SK-N-SH (cell line): ENCODE data around the gene MRPS27. TPM values are rescaled to one million over a fixed set of nuclear protein-coding genes. Genes with fewer than 3 reads are reported as not detected.

Experiments
- CTCF ChIA-PET: fragments of 300-600, 350-600 bp; formaldehyde crosslinking; extraction: SDS; loops from one replicate; lab custom pipeline; 2021; lab: Yijun Ruan, JAX
- POLR2A ChIA-PET: fragments of 350-600 bp; sonication (Branson Sonifier 250); formaldehyde crosslinking; extraction: SDS; loops from one replicate; lab custom pipeline; 2020; ENCODE audit warnings: antibody characterized with exemption, inconsistent platforms; lab: Yijun Ruan, JAX
- DNase-seq: peaks from one replicate; pipeline ENCODE4 v3.0.0; 2012
- H2AFZ ChIP-seq: fragments of 200-600 bp; sonication (generic); 2 replicates; pipeline ENCODE4 v1.8.1; 2016; ENCODE audit warnings: antibody characterized with exemption, mild to moderate bottlenecking, low read depth
- H3F3A ChIP-seq: fragments of 200-600 bp; sonication (generic); replicated peaks from 2 replicates; pipeline ENCODE3; 2016; ENCODE audit warnings: antibody characterized with exemption, mild to moderate bottlenecking; ENCODE audit not compliant: insufficient read depth
- H3K27ac ChIP-seq, 2 experiments: fragments of 200-500 bp in 1 of 2; fragments of 200-600 bp in 1 of 2; sonication (Bioruptor generic) in 1 of 2; sonication (generic), shearing (Covaris generic) in 1 of 2; 2 replicates each; pipeline versions ENCODE4 v1.5.1 to v1.6.1; 2014 to 2016; ENCODE audit warnings: low read depth in 2 of 2, inconsistent platforms in 1 of 2, low read length in 1 of 2, mild to moderate bottlenecking in 1 of 2, mixed read lengths in 1 of 2
- H3K27me3 ChIP-seq: fragments of 200-600 bp; sonication (generic), shearing (Covaris generic); 2 replicates; pipeline ENCODE4 v1.6.1; 2016; ENCODE audit warnings: mixed run types; ENCODE audit not compliant: insufficient read depth
- H3K36me3 ChIP-seq, 2 experiments: fragments of 200-500 bp in 1 of 2; fragments of 200-600 bp in 1 of 2; sonication (Bioruptor generic) in 1 of 2; sonication (generic) in 1 of 2; replicated peaks in 1 of 2; 2 replicates each; pipeline versions ENCODE3 to v1.5.1; 2014 to 2016; ENCODE audit warnings: low read length in 1 of 2, mild to moderate bottlenecking in 1 of 2; ENCODE audit not compliant: insufficient read depth in 2 of 2, control insufficient read depth in 1 of 2
- H3K4me1 ChIP-seq, 2 experiments: fragments of 200-500 bp in 1 of 2; fragments of 200-600 bp in 1 of 2; sonication (Bioruptor generic) in 1 of 2; sonication (generic), shearing (Covaris generic) in 1 of 2; 2 replicates each; pipeline versions ENCODE4 v1.5.1 to v1.6.1; 2014 to 2016; ENCODE audit warnings: low read depth in 1 of 2, low read length in 1 of 2, mixed run types in 1 of 2; ENCODE audit not compliant: insufficient read depth in 2 of 2, control insufficient read depth in 1 of 2
- H3K4me2 ChIP-seq: fragments of 200-600 bp; sonication (generic), shearing (Covaris generic); 2 replicates; pipeline ENCODE4 v1.6.1; 2017; ENCODE audit warnings: mixed run types
- H3K4me3 ChIP-seq, 2 experiments: fragments of 200-500 bp in 1 of 2; fragments of 200-600 bp in 1 of 2; sonication (Bioruptor generic) in 1 of 2; sonication (generic), shearing (Covaris generic) in 1 of 2; 2 replicates each; pipeline versions ENCODE4 v1.5.1 to v1.8.1; 2014 to 2016; ENCODE audit warnings: low read depth in 2 of 2, inconsistent platforms in 1 of 2, low read length in 1 of 2, mild to moderate bottlenecking in 1 of 2, mixed read lengths in 1 of 2, moderate library complexity in 1 of 2
- H3K79me2 ChIP-seq: fragments of 200-600 bp; sonication (generic); 2 replicates; pipeline ENCODE4 v1.8.1; 2017; ENCODE audit warnings: mild to moderate bottlenecking; ENCODE audit not compliant: insufficient read depth
- H3K9ac ChIP-seq: fragments of 200-600 bp; sonication (generic); 2 replicates; pipeline ENCODE4 v1.6.1; 2017; ENCODE audit warnings: mixed run types
- H3K9me2 ChIP-seq: fragments of 200-600 bp; sonication (generic); 2 replicates; pipeline ENCODE4 v1.6.1; 2017; ENCODE audit warnings: mixed run types
- H3K9me3 ChIP-seq: fragments of 200-600 bp; sonication (generic); 2 replicates; pipeline ENCODE4 v1.6.1; 2017; ENCODE audit warnings: mixed run types, mild to moderate bottlenecking, moderate library complexity
- H4K20me1 ChIP-seq: fragments of 200-600 bp; sonication (generic); 2 replicates; pipeline ENCODE4 v1.6.1; 2017; ENCODE audit warnings: mild to moderate bottlenecking, mixed run types; ENCODE audit not compliant: insufficient read depth
- EP300 ChIP-seq, 2 experiments: IDR thresholded peaks; 2 replicates each; pipeline versions ENCODE4 v1.4.0 to v1.6.1; 2012; ENCODE audit warnings: borderline replicate concordance in 1 of 2, low read depth in 1 of 2, low read length in 1 of 2
- FOXJ3 ChIP-seq: sonication (generic); formaldehyde crosslinking; IDR thresholded peaks from 2 replicates; pipeline ENCODE4 v1.5.1; 2020; ENCODE audit warnings: mild to moderate bottlenecking, missing genetic modification reagents
- FOXM1 ChIP-seq: IDR thresholded peaks from 2 replicates; pipeline ENCODE4 v1.4.0; 2012; ENCODE audit warnings: low read depth, mild to moderate bottlenecking
- POLR2AphosphoS5 ChIP-seq: IDR thresholded peaks from 2 replicates; pipeline ENCODE4 v1.6.1; 2012; ENCODE audit warnings: low read depth, low read length
- RAD21 ChIP-seq: IDR thresholded peaks from 2 replicates; pipeline ENCODE4 v1.6.1; 2012; ENCODE audit warnings: mild to moderate bottlenecking, low read length
- SIN3A ChIP-seq: IDR thresholded peaks from 2 replicates; pipeline ENCODE4 v1.6.1; 2012; ENCODE audit warnings: low read depth, mild to moderate bottlenecking, low read length, moderate library complexity, borderline replicate concordance
- TAF1 ChIP-seq: IDR thresholded peaks from 2 replicates; pipeline ENCODE4 v1.6.1; 2012; ENCODE audit warnings: low read depth, mild to moderate bottlenecking, low read length, moderate library complexity, borderline replicate concordance
- TEAD4 ChIP-seq: IDR thresholded peaks from 2 replicates; pipeline ENCODE4 v1.4.0; 2012; ENCODE audit warnings: mild to moderate bottlenecking, borderline replicate concordance; ENCODE audit not compliant: insufficient read depth
- YY1 ChIP-seq: IDR thresholded peaks from 2 replicates; pipeline ENCODE4 v1.4.0; 2012; ENCODE audit warnings: low read depth, mild to moderate bottlenecking
- WGBS: methylation state at CpG from one replicate; pipeline ENCODE4 v1.1.6; 2017; ENCODE audit warnings: low lambda C conversion rate; 5-methylcytosine and 5-hydroxymethylcytosine counted together
- polyA plus RNA-seq, 3 experiments: library from polyadenylated mRNA; depleted of rRNA; stranded (reverse); fragments of >200 nt; gene quantifications; 2 replicates each; pipeline ENCODE4 v1.2.3, GENCODE V29; 2012
- TF ChIP-seq, protein P1 (sequence below): fragments of 150-350 bp; IDR thresholded peaks from 2 replicates; pipeline ENCODE4 v1.6.1; 2017; ENCODE audit warnings: antibody characterized with exemption, low read length, low read depth, borderline replicate concordance
- TF ChIP-seq, protein P2 (sequence below): IDR thresholded peaks from 2 replicates; pipeline ENCODE4 v1.4.0; 2012; ENCODE audit warnings: low read depth, borderline replicate concordance
- TF ChIP-seq, protein P3 (sequence below): IDR thresholded peaks from 2 replicates; pipeline ENCODE4 v1.6.1; 2012; ENCODE audit warnings: mild to moderate bottlenecking, low read depth, low read length, moderate library complexity

Gene MRPS27
- polyA plus RNA-seq, 1 of the 3 experiments (the other 2 are of a cell fraction) = 37.5 TPM

DNA sequence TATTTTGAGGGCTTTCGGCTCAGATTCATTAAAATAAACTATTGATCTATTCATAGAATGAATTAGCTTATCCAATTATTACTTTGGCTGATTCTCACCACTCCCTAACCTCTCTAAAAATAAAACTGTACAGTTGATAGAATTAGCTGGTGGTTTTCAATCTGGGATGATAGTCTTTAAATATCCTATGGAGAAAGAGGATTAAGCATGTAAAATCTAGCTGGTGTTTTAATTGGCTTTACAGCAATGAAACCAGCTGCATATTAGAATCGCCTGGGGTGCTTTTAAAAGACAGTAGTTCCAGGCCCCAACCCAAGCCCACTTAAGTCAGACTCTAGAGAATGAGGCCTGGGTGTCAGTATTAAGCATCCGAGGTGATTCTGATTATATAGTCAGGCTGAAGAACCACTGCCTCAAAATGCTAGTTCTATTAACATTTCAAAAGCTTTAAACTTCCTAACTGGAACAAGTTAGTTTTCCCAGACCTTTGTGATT is 117.7 kb downstream of the MRPS27 start:
- TF ChIP-seq, protein P1, sequence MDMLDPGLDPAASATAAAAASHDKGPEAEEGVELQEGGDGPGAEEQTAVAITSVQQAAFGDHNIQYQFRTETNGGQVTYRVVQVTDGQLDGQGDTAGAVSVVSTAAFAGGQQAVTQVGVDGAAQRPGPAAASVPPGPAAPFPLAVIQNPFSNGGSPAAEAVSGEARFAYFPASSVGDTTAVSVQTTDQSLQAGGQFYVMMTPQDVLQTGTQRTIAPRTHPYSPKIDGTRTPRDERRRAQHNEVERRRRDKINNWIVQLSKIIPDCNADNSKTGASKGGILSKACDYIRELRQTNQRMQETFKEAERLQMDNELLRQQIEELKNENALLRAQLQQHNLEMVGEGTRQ = no peak
- 0 out of 2 replicates have a peak, but pooled peaks have one; percentile 1 for TF ChIP-seq POLR2AphosphoS5
- Histone ChIP-seq H3K36me3 (peaks cover 98% of the 10 kb centered on the region in 2 experiments), H3K4me1 (peaks cover 0 to 49% of the 10 kb centered on the region in 2 experiments), H3K4me3 (no peak overlapping the region), H2AFZ (no peak overlapping the region), H3K4me2 (no peak overlapping the region), H3K79me2 (peaks cover 91% of the 10 kb centered on the region), H4K20me1 (peaks cover 93% of the 10 kb centered on the region), H3F3A (peaks cover 88% of the 10 kb centered on the region), H3K9me2 (no peaks in the 10 kb centered on the region), H3K27me3 (no peaks in the 10 kb centered on the region), H3K9me3 (no peaks in the 10 kb centered on the region), H3K9ac (no peak overlapping the region), H3K27ac (peak overlapping the region; percentile 25 to 94)
- WGBS = 96% methylated on average over 3 of the region's 3 CpGs
- CTCF ChIA-PET = interaction anchor here (1.7 kb wide), 1 partner anchor 43 kb away, joined by 4 read pairs; no protein-coding TSS in a partner anchor
- DNase-seq = no peak
- POLR2A ChIA-PET = no interaction called here

DNA sequence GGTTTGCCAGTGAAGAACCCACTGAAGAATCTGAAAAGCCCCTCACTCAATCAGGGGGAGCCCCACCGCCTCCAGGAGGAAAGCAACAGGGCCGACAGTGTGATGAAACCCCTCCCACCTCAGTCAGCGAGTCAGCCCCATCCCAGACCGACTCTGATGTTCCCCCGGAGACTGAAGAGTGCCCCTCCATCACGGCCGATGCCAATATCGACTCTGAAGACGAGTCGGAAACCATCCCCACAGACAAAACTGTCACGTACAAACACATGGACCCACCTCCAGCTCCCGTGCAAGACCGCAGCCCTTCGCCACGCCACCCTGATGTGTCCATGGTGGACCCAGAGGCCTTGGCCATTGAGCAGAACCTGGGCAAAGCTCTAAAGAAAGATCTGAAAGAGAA is 120.4 kb downstream of the MRPS27 start:
- Histone ChIP-seq H2AFZ (no peak overlapping the region), H3K27ac (peak overlapping the region in 1 of 2 experiments; percentile 11; a peak in 2 of 4 replicates), H3K9me2 (no peaks in the 10 kb centered on the region), H3K9ac (no peak overlapping the region), H3K9me3 (no peaks in the 10 kb centered on the region), H3K4me1 (peaks cover 0 to 23% of the 10 kb centered on the region in 2 experiments; a peak in 3 of 4 replicates), H3K27me3 (no peaks in the 10 kb centered on the region), H3K4me2 (no peak overlapping the region), H3K79me2 (peaks cover 100% of the 10 kb centered on the region), H3F3A (peaks cover 84% of the 10 kb centered on the region), H3K4me3 (no peak overlapping the region; a peak in 1 of 4 replicates), H4K20me1 (peaks cover 98% of the 10 kb centered on the region), H3K36me3 (peaks cover 97 to 98% of the 10 kb centered on the region in 2 experiments)
- CTCF ChIA-PET = interaction anchor here (2.8 kb wide), 1 partner anchor 109 kb away, joined by 9 read pairs; no protein-coding TSS in a partner anchor
- POLR2A ChIA-PET = no interaction called here
- WGBS = 98% methylated on average over 15 of the region's 15 CpGs
- DNase-seq = no peak
- TF ChIP-seq EP300 (IDR thresholded peaks at IDR 0.05; ENCODE audit: borderline replicate concordance in 1 of 2, low read depth in 1 of 2, low read length in 1 of 2) (no peak), FOXJ3 (CRISPR knock-in tag) (no peak), YY1 (no peak), FOXM1 (no peak), TEAD4 (no peak), SIN3A (no peak), RAD21 (no peak), POLR2AphosphoS5 (no peak), TAF1 (no peak)
- TF ChIP-seq, protein P2, sequence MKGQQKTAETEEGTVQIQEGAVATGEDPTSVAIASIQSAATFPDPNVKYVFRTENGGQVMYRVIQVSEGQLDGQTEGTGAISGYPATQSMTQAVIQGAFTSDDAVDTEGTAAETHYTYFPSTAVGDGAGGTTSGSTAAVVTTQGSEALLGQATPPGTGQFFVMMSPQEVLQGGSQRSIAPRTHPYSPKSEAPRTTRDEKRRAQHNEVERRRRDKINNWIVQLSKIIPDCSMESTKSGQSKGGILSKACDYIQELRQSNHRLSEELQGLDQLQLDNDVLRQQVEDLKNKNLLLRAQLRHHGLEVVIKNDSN = no peak
- TF ChIP-seq, protein P3, sequence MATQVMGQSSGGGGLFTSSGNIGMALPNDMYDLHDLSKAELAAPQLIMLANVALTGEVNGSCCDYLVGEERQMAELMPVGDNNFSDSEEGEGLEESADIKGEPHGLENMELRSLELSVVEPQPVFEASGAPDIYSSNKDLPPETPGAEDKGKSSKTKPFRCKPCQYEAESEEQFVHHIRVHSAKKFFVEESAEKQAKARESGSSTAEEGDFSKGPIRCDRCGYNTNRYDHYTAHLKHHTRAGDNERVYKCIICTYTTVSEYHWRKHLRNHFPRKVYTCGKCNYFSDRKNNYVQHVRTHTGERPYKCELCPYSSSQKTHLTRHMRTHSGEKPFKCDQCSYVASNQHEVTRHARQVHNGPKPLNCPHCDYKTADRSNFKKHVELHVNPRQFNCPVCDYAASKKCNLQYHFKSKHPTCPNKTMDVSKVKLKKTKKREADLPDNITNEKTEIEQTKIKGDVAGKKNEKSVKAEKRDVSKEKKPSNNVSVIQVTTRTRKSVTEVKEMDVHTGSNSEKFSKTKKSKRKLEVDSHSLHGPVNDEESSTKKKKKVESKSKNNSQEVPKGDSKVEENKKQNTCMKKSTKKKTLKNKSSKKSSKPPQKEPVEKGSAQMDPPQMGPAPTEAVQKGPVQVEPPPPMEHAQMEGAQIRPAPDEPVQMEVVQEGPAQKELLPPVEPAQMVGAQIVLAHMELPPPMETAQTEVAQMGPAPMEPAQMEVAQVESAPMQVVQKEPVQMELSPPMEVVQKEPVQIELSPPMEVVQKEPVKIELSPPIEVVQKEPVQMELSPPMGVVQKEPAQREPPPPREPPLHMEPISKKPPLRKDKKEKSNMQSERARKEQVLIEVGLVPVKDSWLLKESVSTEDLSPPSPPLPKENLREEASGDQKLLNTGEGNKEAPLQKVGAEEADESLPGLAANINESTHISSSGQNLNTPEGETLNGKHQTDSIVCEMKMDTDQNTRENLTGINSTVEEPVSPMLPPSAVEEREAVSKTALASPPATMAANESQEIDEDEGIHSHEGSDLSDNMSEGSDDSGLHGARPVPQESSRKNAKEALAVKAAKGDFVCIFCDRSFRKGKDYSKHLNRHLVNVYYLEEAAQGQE = no peak
